ENCODE measurements around the gene PTP4A2.
A peak's percentile ranks its signal among the peaks of the same experiment; 100 is the strongest.
"Not testable (repeated sequence)": the region's sequence is repeated elsewhere in the genome, so short reads cannot be mapped to it uniquely, and the experiment has no call there.

Gene PTP4A2

DNA sequence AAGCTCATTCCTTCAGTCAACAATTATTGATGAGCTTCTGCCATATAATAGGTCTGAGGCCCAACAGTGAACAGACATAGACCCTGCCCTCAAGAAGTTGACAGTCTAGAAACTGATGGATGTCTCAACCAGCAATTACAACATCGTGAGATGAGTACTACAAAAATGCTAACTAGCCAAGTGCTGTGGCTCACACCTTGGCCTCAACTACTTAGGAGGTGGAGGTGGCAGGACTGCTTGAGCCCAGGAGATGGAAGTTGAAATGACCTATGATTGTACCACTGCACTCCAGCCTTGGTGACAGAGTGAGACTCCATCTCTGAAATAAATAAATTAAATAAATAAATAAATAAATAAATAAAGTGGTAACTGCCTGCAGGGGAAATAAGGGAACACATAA lies 11.7 kb upstream of the PTP4A2 start:
- no peak for DNase-seq

DNA sequence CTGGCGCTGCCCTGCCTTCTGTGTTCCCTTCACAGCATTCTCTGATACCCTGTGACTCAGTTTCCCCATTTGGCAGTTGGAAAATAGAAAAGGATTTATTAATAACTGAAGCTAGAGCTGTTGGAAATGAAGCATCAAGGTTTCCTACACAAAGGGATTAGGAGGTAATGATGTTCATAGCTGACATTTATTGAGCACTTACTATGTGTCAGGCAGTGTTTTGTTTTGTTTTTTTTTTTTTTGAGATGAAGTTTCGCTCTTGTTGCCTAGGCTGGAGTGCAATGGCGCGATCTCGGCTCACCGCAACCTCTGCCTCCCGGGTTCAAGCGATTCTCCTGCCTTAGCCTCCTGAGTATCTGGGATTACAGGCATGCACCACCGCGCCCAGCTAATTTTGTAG lies 7.5 kb upstream of the PTP4A2 start:
- not testable (repeated sequence) for DNase-seq

DNA sequence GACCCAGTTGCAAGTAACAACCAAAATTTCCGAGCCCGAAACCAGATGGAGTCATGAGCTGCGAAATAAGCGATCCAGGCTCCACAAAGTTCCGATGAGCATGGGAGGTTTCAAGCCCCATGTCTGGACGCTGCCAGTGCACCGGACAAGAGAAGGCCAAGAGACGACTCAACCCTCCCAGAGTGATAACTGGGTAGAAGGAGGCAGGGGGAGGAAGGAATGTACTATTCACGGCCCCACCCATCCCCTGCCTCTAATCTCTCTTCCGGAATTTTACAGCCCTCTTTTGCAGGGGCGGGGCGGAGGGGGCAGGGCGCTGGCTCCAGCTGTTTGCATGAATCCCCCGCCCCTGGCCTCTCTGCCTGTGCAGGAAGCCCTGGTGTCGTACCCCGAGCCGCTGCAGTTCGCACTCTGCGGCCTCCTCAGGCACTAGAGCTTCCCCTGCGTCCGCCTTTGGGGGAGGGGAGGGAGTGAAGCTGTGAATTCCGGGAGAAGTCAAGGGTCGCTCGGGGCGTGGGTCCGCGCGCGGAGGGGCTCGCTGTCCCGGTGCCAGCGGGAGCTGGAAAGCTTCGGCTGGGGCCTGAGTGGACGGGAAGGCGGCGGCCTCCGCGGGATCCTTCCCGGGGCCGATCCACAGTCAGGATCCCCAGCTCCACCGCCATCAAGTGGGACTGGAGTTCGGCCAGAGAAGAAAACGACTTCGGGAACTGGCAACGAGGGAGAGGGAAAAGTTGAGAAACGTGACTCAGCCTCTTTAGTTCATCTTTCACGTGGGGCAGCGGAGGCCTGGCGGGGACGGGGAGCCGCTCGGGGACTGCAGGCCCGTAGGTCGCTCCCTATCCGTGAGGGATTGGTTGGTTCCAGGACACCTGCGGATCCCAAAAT lies 6.3 kb upstream of the PTP4A2 start:
- DNase-seq, result peak; percentile 16

DNA sequence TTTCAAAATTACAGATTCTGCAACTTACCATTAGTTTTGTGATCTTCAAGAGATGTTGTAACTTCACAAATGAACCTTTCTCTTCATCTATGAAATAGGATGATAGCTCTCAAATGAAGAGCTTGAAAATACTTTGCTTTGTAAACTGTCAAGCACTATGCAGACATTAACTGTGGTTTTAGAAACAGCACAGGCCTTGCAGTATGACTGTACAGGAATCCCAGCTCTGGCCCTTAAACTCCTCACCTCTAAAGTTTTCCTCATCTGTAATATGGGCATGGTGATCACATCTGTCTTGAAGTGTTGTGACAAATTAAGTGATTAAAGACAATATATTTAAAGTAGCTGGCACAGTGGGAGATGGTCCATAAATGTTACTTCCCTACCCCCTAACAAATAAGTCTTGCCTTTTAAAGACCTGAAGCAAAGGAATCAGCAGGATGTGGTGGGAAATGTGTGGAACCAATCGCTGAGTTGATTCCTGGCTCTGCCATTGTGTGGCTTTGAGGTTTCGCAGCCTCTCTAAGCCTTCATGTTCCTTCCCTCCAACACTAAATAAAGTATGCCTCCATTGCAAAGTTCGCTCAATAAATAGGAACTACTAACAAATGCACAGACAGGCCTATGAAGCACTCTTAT lies 5.5 kb upstream of the PTP4A2 start:
- DNase-seq, result no peak

DNA sequence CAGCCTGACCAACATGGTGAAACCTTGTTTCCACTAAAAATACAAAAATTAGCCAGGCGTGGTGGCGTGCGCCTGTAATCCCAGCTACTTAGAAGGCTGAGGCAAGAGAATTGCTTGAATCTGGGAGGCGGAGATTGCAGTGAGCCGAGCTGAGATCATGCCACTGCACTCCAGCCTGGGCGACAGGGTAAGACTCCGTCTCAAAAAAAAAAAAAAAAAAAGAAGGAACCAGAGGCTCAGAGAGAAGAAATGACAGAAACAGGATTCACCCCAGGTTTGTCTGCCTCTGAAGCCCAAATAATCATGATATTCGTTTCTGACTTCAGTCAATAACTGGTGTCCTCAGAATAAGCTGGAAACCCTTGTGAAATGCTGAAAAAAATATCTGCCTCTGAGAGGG lies 3.9 kb upstream of the PTP4A2 start:
- not testable (repeated sequence) for DNase-seq

DNA sequence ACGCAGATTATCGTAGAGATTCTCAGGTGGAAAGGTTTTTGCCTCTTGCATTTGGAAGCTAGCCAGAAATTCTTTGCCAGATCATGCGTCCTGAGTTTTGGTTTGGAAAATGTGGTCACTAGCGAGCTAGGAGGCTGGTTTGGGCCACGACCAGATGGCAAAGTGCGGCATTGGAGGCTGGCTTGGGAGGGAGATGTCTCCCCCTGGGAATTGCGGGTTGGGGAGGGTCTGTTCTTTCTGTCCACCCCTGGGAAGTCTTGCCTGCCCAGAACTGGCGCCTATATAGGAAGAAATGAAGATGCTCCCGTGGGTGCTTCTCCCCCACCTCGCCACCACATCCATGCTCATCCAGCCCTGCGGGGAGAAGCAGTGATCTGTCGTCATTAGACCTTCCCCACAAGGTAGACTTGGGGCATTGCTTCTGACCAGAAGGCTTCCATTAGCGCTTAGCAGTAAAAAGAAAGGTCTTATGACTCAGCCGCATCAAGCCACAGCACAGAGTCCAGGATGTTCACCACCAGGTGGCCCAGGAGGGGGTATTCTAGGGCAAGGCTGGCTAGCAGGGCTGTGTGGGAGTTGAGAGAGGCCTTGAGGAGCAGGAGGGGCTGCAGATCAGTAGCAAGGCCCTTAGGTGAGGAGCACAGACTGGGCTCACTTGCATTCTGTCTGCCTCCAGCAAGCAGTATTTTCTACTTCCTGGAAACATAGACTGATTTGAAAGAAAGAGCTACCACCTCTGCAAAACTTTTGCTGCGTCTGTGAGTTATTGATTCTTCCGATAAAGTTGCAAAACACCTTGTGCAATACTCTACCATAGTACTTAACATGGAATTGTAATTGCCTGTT lies 1.5 kb upstream of the PTP4A2 start:
- DNase-seq, result peak; percentile 16

DNA sequence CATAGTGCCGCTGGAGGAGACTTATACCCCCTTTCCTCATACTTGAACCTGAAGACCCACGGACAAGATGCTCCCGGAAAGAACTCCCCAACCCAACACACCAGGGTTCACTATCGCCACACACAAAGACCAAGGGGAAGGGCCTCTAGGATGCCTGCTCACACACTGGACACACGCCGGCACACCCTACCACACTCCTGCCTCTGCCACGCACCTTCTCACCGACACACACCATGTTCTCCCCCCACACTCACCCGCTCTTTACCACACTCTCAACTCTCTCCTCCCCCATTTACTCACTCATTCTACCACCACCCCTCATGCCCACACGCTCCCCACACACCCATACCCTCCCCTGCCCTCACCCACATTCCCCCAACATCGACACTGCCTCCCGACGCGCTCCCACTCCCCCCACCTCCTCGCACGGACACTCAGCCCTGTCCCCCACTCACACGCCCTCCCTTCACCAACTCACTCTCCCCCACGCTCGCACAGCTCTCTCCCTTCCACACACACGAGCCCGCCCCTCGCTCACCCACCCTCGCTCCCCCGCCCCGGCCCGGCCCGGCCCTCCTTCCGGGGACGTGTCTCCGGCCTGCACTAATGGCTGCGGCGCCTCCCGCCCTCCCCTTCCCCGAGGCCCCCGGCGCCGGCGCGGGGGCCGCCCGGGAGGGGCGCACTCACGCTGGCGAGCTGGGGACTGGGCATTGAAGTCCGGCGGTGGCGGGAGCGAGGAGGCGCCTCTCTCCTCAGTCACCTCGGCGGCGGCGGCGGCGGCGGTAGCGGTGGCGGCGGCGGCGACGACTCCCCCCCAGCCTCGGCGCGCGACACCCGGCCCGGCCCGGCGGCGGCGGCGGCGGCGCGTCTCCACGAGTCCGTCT lies 626 bp downstream of the PTP4A2 start:
- DNase-seq, result no peak

DNA sequence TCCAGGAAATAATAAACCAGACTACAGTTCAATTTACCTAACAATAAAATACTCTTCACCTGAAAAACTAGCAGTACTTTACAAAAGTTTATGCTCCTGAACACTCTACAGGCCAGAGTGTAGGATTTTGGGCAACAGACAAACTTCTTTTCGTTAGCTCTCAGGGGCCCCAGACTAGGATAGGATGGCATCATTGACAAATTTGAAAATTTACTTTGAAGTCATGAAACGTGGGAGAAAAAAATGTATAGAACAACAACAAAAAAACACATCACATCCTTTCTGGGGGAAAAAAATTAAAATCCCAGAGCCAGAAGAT lies 1.2 kb downstream of the PTP4A2 start:
- DNase-seq, result no peak

DNA sequence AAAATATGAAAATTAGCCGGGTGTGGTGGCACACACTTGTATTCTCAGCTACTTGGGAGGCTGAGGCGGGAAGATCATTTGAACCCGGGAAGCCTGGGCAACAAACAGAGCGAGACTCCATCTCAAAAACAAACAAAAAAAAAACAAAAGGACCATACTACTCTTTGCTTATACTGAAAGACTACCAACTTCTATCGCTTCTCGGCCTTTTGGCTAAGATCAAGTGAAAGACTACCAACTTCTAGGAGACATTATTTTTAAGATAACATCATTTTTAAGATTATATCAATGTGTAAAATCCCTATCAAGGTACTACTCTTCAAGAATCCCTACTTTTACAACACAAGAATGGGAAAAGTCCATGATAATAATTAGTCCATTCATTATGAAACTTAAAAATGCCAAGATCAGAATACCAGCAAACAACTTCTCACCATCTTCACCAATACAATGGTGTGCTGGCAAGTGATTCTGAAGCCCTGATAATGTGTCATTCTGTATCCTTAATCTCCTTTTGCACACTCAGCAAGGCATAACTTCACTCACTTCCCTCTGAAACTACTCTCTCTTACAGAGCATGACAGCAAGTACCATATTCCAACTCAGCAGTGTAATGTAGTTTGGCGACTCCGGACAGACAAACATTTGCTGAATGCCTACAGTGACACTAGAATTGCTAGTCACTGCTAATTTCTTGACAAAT lies 1.7 kb downstream of the PTP4A2 start:
- no peak for DNase-seq

DNA sequence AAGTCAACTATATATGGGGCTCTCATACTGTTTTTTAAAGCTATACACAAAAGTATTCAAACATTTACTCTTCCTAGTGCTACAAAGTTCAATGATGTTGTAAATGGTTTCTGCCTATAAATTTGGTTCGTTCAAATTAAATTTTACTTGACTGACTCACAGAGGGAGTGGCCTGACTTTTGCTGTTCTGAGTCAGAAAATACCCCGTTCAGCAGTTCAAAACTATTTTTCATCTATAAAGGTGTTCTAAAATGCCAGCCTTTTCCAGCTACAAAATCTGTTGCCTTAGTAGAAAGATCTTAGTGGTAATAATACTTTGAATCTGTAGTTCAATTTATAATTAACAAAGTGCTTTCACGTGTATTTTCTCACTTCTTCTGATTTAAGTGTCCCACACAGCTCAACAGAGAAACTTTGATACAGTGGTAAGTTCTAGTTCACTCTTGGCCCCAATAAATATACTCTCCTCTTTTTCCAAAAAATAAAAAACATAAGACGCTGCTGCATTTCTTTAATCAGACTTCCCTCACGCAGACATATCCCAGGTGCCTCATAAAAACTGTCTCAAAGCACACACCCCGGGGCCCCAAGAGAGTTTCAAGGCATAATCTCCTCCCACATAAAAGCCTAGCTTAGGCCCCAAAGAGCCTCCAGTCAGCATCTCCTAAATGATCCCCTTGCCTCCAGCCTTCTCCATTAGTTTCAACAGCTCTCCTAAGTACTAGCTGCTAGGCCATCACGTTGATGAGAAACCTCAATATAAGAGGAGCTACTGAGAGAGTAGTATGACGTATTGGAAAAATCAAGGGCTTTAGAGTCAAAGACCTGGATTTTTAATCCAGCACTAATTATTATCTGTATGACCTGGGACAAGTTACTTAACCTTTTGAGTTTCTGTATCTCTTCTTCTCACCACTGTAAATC lies 3.2 kb downstream of the PTP4A2 start:
- no peak for DNase-seq

DNA sequence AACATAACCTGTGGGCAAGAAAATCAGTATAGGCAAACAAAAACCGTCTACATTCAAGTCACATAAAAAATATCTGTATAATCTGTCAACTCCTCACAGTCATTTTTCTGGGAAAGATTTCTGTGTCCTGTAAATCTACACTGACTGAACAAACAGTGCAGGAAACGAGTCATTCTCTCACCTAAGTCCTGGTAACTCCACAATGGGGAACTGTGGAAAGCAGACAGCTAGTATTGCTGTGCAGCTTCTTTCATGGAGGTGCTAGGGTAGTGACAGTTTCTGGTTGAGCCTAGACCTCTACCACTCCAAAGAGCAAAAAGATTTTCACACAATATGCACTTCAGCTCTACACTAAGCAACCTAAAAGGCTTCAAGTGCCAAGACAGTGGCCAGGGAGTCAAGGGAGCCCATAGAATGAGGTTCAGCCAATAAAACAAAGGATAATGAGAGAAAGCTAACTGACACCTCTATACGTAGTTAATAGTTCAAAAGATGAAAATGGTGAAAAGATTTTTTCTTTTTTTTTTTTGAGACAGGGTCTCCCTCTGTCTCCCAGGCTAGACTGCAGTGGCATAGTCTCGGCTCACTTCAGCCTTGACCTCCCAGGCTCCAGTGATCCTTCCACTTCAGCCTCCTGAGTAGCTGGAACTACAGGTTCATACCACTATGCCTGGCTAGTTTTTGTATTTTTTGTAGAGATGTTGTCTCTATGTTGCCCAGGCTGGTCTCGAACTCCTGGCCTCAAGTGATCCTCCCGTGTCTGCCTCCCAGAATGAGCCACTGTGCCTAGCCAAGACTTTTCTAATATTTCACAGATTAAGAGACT lies 5.5 kb downstream of the PTP4A2 start:
- DNase-seq, result no peak

DNA sequence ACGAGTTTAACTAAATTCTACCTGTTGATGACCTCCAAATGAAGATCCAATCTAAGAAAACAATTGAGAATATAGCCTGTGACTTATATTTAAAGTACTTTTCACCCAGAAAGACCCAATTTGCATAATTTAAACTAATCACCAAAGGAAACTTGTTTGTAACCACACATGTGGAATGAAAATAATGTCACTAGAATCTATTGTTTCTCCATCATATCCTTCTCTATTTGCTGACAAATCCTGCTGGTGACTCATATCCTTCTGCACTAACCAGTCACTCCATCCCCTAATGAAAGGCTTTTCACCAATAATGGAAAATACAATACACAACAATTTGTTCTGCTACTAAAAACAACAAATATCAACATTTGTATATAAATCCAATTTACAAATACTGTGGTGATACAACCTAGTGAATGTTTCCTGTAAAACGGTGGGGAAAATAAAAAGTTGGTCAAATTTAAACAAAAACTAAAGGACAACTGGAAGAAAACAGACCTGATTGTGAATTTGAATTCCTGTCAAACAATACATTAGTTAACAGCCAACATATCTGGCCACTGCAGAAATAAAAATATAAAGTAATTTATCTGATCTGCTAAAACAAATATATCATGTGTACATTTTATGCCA lies 6.5 kb downstream of the PTP4A2 start:
- no peak for DNase-seq

DNA sequence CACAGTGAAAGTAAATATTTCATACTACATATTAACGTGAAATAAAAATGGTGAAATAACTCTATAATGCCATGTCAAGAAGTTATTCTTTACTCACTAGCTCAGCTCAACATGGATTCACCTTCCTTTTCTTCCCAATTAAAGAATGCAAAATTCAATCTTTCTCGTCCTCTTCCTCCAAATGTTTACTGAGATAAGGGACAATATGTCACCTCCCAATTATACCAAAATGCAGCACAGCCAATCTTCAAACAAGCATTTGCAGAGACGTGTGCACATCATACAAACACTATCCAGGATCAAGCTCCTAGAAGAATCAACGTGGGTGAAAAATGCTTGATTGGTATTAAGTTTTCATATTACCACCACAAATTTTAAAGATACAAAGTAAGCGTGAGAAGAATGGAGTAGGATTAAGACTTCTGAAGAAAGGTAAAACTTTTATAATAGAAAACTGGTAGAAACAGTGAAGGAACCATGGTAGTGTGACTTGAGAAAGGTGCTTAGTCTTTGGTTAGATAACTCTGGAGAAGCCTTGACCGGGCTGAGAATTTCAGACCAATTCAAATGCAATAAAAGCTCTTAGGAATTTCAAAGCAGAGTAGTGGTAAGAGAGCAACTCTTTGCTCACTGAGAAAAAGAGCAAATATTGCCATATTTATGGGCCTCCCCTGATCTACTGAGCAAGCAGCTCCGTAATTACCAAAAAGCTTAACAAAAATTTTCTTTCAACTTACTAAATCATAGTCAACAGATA lies 7.2 kb downstream of the PTP4A2 start:
- no peak for DNase-seq

DNA sequence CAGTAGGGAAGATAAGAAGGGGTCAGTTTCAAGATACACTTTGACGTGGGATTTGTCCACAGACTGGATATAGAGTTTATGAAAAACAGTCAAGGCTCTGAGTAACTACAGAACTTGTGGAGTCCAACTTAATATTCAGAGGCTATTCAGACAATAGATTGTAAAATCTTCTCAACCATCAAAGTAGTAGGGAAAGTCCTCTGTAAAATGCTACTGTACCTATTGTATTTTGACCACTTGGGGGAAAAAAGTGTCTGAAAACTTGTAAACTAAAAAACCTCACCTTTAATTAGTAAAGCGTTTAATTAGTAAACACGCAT lies 10.5 kb downstream of the PTP4A2 start:
- no peak for DNase-seq

DNA sequence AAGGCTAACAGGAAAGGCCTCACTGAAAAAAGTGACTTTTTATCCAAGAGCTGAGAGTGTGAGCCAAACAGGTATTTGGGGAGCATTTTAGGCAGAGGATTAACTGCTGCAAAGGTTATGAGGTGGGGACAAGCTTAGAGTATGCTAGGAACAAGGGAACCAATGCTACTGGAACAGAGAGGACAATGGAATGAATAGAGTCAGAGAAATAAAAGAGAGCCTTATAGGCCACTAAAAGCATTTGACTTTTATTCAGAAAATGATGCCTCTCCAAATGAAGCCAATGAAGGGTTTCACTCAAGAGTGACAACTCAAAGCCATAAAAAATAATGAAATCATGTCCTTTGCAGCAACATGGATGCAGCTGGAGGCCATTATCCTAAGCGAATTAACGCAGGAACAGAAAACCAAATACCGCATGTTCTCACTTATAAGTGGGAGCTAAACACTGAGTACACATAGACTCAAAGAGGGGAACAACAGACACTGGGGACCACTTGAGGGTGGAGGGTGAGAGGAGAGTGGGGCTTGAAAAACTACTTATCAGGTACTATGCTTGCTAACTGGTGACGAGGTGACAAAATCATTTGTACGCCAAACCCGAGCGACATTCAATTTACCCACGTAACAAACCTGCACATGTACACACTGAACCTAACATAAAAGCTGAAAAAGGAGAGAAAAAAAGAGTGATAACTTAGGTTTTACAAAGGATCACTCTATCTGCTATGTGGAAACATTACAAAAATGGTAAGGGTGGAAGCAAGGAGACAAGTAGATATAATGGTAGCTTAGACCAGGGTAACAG lies 11.1 kb downstream of the PTP4A2 start:
- DNase-seq, result no peak

DNA sequence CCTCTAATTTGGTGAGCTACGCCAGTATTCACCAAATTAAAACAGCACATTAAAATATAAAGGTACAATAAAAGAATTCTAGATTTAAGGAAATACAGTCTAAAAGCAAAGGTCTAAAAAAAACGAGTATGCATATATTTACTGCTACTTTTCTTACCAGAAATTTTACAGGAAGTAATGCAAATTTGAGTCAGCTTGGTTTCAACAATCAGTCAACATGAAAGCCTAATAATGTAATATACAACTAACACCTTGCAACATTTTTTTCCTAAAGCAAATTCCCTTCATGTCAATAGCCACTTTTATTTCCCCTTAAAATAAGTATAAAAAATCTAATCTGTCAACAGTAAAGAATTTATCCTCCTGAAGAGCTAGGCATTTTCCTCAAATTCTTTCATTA lies 11.9 kb downstream of the PTP4A2 start:
- no peak for DNase-seq

DNA sequence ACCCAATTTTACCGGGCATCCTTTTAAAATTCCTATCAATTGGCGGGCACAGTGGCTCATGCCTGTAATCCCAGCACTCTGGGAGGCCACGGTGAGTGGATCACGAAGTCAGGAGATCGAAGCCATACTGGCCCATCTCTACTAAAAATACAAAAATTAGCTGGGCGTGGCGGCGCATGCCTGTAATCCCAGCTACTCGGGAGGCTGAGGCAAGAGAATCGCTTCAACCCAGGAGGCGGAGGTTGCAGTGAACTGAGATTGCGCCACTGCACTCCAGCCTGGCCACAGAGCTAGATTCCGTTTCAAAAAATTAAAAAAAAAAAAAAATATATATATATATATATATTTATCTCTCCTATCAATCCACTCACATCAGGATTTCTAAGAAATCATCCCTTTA lies 12.3 kb downstream of the PTP4A2 start:
- not testable (repeated sequence) for DNase-seq

DNA sequence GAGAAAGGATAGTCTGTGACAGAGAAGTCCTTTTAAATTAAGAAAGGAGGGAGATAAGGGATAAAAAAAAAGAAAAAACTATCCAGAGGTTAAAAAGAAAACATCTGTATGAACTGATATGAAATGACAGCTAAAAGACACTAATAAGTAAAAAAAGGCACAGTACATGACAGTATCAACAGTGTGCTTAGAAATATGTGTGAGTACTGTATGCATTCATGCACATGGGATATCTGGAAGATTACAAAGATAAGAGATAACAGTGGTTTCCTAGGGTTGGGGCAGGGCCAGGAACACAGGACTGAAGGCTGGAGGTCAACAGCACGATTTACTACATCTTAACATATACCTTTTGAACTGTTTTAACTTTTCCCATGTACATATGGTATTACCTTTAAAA lies 13.3 kb downstream of the PTP4A2 start:
- DNase-seq, result no peak
